Measurements from ENCODE around the gene PCMT1. TPM values are rescaled to one million over a fixed set of nuclear protein-coding genes. Genes with fewer than 3 reads are reported as not detected.
A peak's percentile ranks its signal among the peaks of the same experiment; 100 is the strongest.

The PCMT1 gene
- total and polyA plus RNA-seq, 9 of the 15 experiments (the other 6 are each of a cell fraction or from before 2014, with no cell fraction given) = 217 to 541 (median 327) TPM

DNA sequence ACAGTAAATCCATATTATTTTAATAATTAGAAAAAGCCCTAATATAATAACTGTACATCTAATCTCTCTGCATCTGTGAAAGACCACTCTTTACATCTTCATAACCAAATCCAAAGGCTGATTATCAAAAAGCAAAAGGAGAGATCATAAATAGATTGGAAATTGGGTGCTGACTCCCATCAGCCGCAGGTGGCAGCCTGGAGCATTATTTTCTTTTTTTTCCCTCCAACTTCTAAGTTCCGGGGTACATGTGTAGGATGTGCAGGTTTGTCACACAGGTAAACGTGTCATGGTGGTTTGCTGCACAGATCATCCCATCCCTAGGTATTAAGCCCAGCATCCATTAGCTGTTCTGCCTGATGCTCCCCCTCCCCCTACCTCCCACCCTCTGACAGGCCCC lies 84.1 kb downstream of the PCMT1 start:
- Histone ChIP-seq H3K4me1 (replicated peaks in 1 of 2; ENCODE audit: control insufficient read depth in 2 of 2, insufficient read depth in 2 of 2, low read length in 2 of 2) (no peaks in the 10 kb centered on the region), H3K9me3 (replicated peaks; ENCODE audit: control insufficient read depth, insufficient read depth, low read depth, low read length) (no peaks in the 10 kb centered on the region), H3K27ac (ENCODE audit: extremely low read depth, low read depth, low read length) (no peak overlapping the region), H3K4me2 (ENCODE audit: insufficient read depth, low read length) (no peak overlapping the region), H3K36me3 (ENCODE audit: control insufficient read depth, insufficient read depth, low read length) (no peaks in the 10 kb centered on the region), H3K9ac (ENCODE audit: insufficient read depth in 1 of 2, low read depth in 2 of 2, low read length in 2 of 2) (no peak overlapping the region), H3K79me2 (ENCODE audit: control insufficient read depth, insufficient read depth, low read length) (no peaks in the 10 kb centered on the region), H3K9me1 (ENCODE audit: control insufficient read depth, insufficient read depth, low read length) (no peaks in the 10 kb centered on the region), H2AFZ (ENCODE audit: low read depth, low read length) (no peak overlapping the region), H3K4me3 (no peak overlapping the region), H3K27me3 (ENCODE audit: control insufficient read depth in 2 of 2, insufficient read depth in 2 of 2, low read length in 2 of 2) (peaks cover 6 to 21% of the 10 kb centered on the region in 2 experiments; a peak in 4 of 5 replicates), H4K20me1 (replicated peaks; ENCODE audit: control insufficient read depth, insufficient read depth, low read length) (no peaks in the 10 kb centered on the region)
- TF ChIP-seq, protein P1, sequence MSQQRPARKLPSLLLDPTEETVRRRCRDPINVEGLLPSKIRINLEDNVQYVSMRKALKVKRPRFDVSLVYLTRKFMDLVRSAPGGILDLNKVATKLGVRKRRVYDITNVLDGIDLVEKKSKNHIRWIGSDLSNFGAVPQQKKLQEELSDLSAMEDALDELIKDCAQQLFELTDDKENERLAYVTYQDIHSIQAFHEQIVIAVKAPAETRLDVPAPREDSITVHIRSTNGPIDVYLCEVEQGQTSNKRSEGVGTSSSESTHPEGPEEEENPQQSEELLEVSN (IDR thresholded peaks at IDR 0.05; ENCODE audit: borderline replicate concordance in 1 of 2, extremely low read depth in 1 of 2, insufficient read depth in 1 of 2, insufficient read length in 1 of 2, low read depth in 1 of 2, low read length in 1 of 2, poor library complexity in 1 of 2, severe bottlenecking in 1 of 2) = peak in 1 of 2 experiments; percentile 39
- TF ChIP-seq, protein P2, sequence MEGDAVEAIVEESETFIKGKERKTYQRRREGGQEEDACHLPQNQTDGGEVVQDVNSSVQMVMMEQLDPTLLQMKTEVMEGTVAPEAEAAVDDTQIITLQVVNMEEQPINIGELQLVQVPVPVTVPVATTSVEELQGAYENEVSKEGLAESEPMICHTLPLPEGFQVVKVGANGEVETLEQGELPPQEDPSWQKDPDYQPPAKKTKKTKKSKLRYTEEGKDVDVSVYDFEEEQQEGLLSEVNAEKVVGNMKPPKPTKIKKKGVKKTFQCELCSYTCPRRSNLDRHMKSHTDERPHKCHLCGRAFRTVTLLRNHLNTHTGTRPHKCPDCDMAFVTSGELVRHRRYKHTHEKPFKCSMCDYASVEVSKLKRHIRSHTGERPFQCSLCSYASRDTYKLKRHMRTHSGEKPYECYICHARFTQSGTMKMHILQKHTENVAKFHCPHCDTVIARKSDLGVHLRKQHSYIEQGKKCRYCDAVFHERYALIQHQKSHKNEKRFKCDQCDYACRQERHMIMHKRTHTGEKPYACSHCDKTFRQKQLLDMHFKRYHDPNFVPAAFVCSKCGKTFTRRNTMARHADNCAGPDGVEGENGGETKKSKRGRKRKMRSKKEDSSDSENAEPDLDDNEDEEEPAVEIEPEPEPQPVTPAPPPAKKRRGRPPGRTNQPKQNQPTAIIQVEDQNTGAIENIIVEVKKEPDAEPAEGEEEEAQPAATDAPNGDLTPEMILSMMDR (IDR thresholded peaks at IDR 0.05 in 2 of 3, conservative IDR thresholded peaks at IDR 0.05 in 1 of 3; ENCODE audit: insufficient read depth in 2 of 3, low read depth in 1 of 3, low read length in 3 of 3) = peak; percentile 15 to 41 (median 36); a peak in 2 of 6 replicates
- TF ChIP-seq PCBP2 (IDR thresholded peaks at IDR 0.05; ENCODE audit: low read depth, low read length, poor library complexity, severe bottlenecking) = no peak
- 15% methylated on average over 3 of the region's 3 CpGs for WGBS (ENCODE audit: insufficient coverage, low coverage, missing lambda C conversion rate)
- peak; percentile 63 for ATAC-seq
- ChIA-PET CTCF (ENCODE audit: low intra/inter-chr PET ratio) (interaction anchor here (0.6 to 3.2 kb wide), 5 partner anchors 31 to 1464 kb away, joined by 3 to 23 read pairs (median 6); partner anchors contain the start of gene LRP11), POLR2A (no interaction called here)
- intact Hi-C loops (cut with micrococcal nuclease) (loop anchor here (1.0 kb wide), 2 partner anchors 93 to 268 kb away; no protein-coding TSS in a partner anchor), in situ Hi-C loops (cut with MboI) (no loop called here)
- no TSS peak for BruUV-seq (replicated peaks)
- no peak for FAIRE-seq
- DNase-seq (ENCODE audit: extremely low read depth in 1 of 4, low spot score in 3 of 4) = no peak
